ENCODE results near the gene APBA1. TPM values are rescaled to one million over a fixed set of nuclear protein-coding genes. Genes with fewer than 3 reads are reported as not detected.

The APBA1 gene
- total and polyA plus RNA-seq, 2 of the 8 experiments (the other 6 are each of a cell fraction or from before 2014, with no cell fraction given), result 0.36 to 0.60 TPM

- Histone ChIP-seq H3K27me3 (replicated peaks in 1 of 4; ENCODE audit: control insufficient read depth in 3 of 4, extremely low read depth in 1 of 4, insufficient read depth in 3 of 4, low read length in 3 of 4) (no peaks in the 10 kb centered on the region), H3K14ac (ENCODE audit: insufficient read length) (no peak overlapping the region), H2AK5ac (ENCODE audit: low read depth, low read length) (no peak overlapping the region), H3K36me3 (ENCODE audit: control insufficient read depth in 2 of 4, insufficient read depth in 4 of 4, low read length in 3 of 4) (no peaks in the 10 kb centered on the region), H3K4me2 (ENCODE audit: insufficient read depth in 1 of 2, low read depth in 2 of 2, low read length in 2 of 2) (no peak overlapping the region), H3K4me3 (ENCODE audit: extremely low read depth in 1 of 4, insufficient read depth in 2 of 4, low read depth in 3 of 4, low read length in 4 of 4) (no peak overlapping the region), H3K79me1 (ENCODE audit: low read depth, low read length) (no peaks in the 10 kb centered on the region), H3K56ac (replicated peaks; ENCODE audit: insufficient read length, low read depth, low read length) (no peak overlapping the region), H4K20me1 (replicated peaks in 1 of 2; ENCODE audit: control insufficient read depth in 1 of 2, insufficient read depth in 2 of 2, low read length in 2 of 2) (no peaks in the 10 kb centered on the region), H3K79me2 (ENCODE audit: control insufficient read depth in 1 of 2, insufficient read depth in 2 of 2, low read length in 2 of 2) (no peaks in the 10 kb centered on the region), H3K18ac (ENCODE audit: extremely low read depth, low read length) (no peak overlapping the region), H2BK120ac (replicated peaks; ENCODE audit: low read depth, low read length) (no peak overlapping the region), H3K23ac (ENCODE audit: insufficient read length) (no peak overlapping the region), H2BK12ac (ENCODE audit: low read depth, low read length) (no peak overlapping the region), H4K5ac (ENCODE audit: insufficient read length, low read depth, low read length) (no peak overlapping the region), H4K8ac (ENCODE audit: extremely low read depth, insufficient read depth, low read length) (no peak overlapping the region), H3K4ac (replicated peaks; ENCODE audit: insufficient read length, low read depth, low read length) (no peak overlapping the region), H3K9me3 (ENCODE audit: insufficient read depth in 2 of 2, low read depth in 1 of 2, low read length in 1 of 2) (no peaks in the 10 kb centered on the region), H3K9ac (replicated peaks in 1 of 4; ENCODE audit: extremely low read depth in 1 of 4, low read depth in 3 of 4, low read length in 3 of 4) (no peak overlapping the region), H3K27ac (ENCODE audit: low read depth, low read length) (no peak overlapping the region), H2BK20ac (ENCODE audit: low read length) (no peak overlapping the region), H2AFZ (ENCODE audit: low read length) (no peak overlapping the region), H2BK15ac (ENCODE audit: low read length) (no peak overlapping the region), H3K23me2 (ENCODE audit: low read depth, low read length) (no peaks in the 10 kb centered on the region), H4K91ac (replicated peaks; ENCODE audit: insufficient read length, low read length) (no peak overlapping the region), H3K4me1 (replicated peaks in 1 of 4; ENCODE audit: control insufficient read depth in 3 of 4, insufficient read depth in 4 of 4, low read length in 3 of 4) (peaks cover 0 to 3% (median 2%) of the 10 kb centered on the region in 4 experiments; a peak in 2 of 7 replicates), H2BK5ac (ENCODE audit: low read depth, low read length) (no peak overlapping the region)
- FAIRE-seq (no peak), DNase-seq (ENCODE audit: low read depth in 1 of 2, low spot score in 2 of 2) (no peak)
- ChIA-PET POLR2A (ENCODE audit: partially characterized antibody) (interaction anchor here (0.7 to 1.9 kb wide), 2 partner anchors 9 to 11 kb away, joined by 3 to 5 read pairs; no protein-coding TSS in a partner anchor), CTCF (ENCODE audit: partially characterized antibody) (interaction anchor here (1.4 to 1.5 kb wide), 3 partner anchors 16 to 61 kb away, joined by 3 to 7 read pairs (median 3); no protein-coding TSS in a partner anchor)
- 88% methylated on average over 4 of the region's 4 CpGs; no CpG with 5 or more reads in 1 of the 2 experiments for WGBS, 2 experiments (ENCODE audit: extremely low coverage in 1 of 2, insufficient coverage in 1 of 2, insufficient read length in 1 of 2, insufficient replicate concordance in 2 of 2, low coverage in 1 of 2, low lambda C conversion rate in 2 of 2, missing lambda C conversion rate in 1 of 2)
- TF ChIP-seq RNF2 (IDR thresholded peaks at IDR 0.05; ENCODE audit: borderline replicate concordance, low read depth, low read length, missing control alignments, poor library complexity, severe bottlenecking) (no peak), GTF2F1 (IDR thresholded peaks at IDR 0.05; ENCODE audit: borderline replicate concordance, low read depth, low read length) (no peak), TAF7 (optimal IDR thresholded peaks at IDR 0.05; ENCODE audit: borderline replicate concordance, low read depth, low read length) (no peak), TCF12 (IDR thresholded peaks at IDR 0.05; ENCODE audit: low read depth, low read length) (no peak), MAFK (IDR thresholded peaks at IDR 0.05; ENCODE audit: low read depth, low read length) (no peak), PHF8 (conservative IDR thresholded peaks at IDR 0.05; ENCODE audit: low read depth, low read length) (no peak), SP1 (IDR thresholded peaks at IDR 0.05; ENCODE audit: low read depth, low read length) (no peak), POLR2A (IDR thresholded peaks at IDR 0.05; ENCODE audit: control extremely low read depth in 1 of 2, low read depth in 2 of 2, low read length in 2 of 2) (no peak), CEBPB (IDR thresholded peaks at IDR 0.05; ENCODE audit: low read depth, low read length) (no peak), FOSL1 (IDR thresholded peaks at IDR 0.05; ENCODE audit: insufficient read depth, low read depth, low read length) (no peak), SIN3A (conservative IDR thresholded peaks at IDR 0.05 in 1 of 2, IDR thresholded peaks at IDR 0.05 in 1 of 2; ENCODE audit: low read depth in 1 of 2, low read length in 2 of 2) (no peak)
- TF ChIP-seq, protein P1, sequence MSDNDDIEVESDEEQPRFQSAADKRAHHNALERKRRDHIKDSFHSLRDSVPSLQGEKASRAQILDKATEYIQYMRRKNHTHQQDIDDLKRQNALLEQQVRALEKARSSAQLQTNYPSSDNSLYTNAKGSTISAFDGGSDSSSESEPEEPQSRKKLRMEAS (IDR thresholded peaks at IDR 0.05), result no peak
- TF ChIP-seq, protein P2, sequence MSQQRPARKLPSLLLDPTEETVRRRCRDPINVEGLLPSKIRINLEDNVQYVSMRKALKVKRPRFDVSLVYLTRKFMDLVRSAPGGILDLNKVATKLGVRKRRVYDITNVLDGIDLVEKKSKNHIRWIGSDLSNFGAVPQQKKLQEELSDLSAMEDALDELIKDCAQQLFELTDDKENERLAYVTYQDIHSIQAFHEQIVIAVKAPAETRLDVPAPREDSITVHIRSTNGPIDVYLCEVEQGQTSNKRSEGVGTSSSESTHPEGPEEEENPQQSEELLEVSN (IDR thresholded peaks at IDR 0.05), result no peak
These were observed 186.7 kb downstream of the APBA1 start for GRCh38 chr9:69485466-69485865.

Measured in H1 (cell line).